ENCODE measurements around the gene NARS2. TPM values are rescaled to one million over a fixed set of nuclear protein-coding genes. Genes with fewer than 3 reads are reported as not detected.

The NARS2 gene
- total and polyA plus RNA-seq, 2 donors (not counting 1 experiment from before 2014, with no cell fraction given) = 13.2 to 15.7 TPM

DNA sequence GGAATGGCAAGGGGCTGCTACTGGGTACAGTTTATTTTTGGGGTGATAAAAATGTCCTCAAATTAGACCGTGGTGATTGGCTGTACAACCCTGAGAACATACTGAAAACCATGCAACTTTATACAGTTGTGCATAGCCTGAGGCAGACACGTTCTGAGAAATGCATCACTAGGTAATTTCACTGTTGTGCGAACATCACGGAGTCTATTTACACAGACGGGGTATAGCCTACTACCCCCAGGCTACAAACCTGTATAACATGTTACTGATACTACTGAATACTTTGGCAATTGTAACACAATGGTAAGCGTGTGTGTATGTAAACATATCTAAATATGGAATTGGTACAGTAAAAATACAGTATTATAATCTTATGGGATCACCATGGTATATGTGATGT lies 23.6 kb downstream of the NARS2 start:
- TF ChIP-seq, protein P1, sequence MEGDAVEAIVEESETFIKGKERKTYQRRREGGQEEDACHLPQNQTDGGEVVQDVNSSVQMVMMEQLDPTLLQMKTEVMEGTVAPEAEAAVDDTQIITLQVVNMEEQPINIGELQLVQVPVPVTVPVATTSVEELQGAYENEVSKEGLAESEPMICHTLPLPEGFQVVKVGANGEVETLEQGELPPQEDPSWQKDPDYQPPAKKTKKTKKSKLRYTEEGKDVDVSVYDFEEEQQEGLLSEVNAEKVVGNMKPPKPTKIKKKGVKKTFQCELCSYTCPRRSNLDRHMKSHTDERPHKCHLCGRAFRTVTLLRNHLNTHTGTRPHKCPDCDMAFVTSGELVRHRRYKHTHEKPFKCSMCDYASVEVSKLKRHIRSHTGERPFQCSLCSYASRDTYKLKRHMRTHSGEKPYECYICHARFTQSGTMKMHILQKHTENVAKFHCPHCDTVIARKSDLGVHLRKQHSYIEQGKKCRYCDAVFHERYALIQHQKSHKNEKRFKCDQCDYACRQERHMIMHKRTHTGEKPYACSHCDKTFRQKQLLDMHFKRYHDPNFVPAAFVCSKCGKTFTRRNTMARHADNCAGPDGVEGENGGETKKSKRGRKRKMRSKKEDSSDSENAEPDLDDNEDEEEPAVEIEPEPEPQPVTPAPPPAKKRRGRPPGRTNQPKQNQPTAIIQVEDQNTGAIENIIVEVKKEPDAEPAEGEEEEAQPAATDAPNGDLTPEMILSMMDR (conservative IDR thresholded peaks at IDR 0.05 in 1 of 2, IDR thresholded peaks at IDR 0.05 in 1 of 2; ENCODE audit: low read depth in 1 of 2, low read length in 2 of 2) = no peak
- no peak for TF ChIP-seq EZH2 (IDR thresholded peaks at IDR 0.05; ENCODE audit: low read length, missing control alignments)
- H3K36me3 ChIP-seq (ENCODE audit: control insufficient read depth, insufficient read depth, low read length) = no peaks in the 10 kb centered on the region
- H3K9ac ChIP-seq (ENCODE audit: insufficient read depth, low read length) = no peak overlapping the region
- no peaks in the 10 kb centered on the region for H3K27me3 ChIP-seq (ENCODE audit: control insufficient read depth, insufficient read depth, low read length)
- no peak overlapping the region for H3K4me3 ChIP-seq (replicated peaks in 1 of 4; ENCODE audit: control extremely low read depth in 1 of 4, insufficient read depth in 1 of 4, low read depth in 3 of 4, low read length in 4 of 4)
- H3K27ac ChIP-seq (ENCODE audit: insufficient read depth, low read length) = no peak overlapping the region
- no peak overlapping the region for H3K4me2 ChIP-seq (ENCODE audit: extremely low read depth, insufficient read depth, low read length)
- H2AFZ ChIP-seq (ENCODE audit: low read length) = no peak overlapping the region
- H3K79me2 ChIP-seq (ENCODE audit: control insufficient read depth, insufficient read depth, low read length) = no peaks in the 10 kb centered on the region
- no peak for DNase-seq (ENCODE audit: low read depth in 2 of 2)
- no peaks in the 10 kb centered on the region for H3K9me3 ChIP-seq (ENCODE audit: control insufficient read depth, insufficient read depth, low read depth, low read length)
- no peaks in the 10 kb centered on the region for H4K20me1 ChIP-seq (ENCODE audit: control insufficient read depth, extremely low read depth, insufficient read depth, low read length)
- H3K4me1 ChIP-seq (ENCODE audit: control insufficient read depth, extremely low read depth, insufficient read depth, low read length) = no peaks in the 10 kb centered on the region

DNA sequence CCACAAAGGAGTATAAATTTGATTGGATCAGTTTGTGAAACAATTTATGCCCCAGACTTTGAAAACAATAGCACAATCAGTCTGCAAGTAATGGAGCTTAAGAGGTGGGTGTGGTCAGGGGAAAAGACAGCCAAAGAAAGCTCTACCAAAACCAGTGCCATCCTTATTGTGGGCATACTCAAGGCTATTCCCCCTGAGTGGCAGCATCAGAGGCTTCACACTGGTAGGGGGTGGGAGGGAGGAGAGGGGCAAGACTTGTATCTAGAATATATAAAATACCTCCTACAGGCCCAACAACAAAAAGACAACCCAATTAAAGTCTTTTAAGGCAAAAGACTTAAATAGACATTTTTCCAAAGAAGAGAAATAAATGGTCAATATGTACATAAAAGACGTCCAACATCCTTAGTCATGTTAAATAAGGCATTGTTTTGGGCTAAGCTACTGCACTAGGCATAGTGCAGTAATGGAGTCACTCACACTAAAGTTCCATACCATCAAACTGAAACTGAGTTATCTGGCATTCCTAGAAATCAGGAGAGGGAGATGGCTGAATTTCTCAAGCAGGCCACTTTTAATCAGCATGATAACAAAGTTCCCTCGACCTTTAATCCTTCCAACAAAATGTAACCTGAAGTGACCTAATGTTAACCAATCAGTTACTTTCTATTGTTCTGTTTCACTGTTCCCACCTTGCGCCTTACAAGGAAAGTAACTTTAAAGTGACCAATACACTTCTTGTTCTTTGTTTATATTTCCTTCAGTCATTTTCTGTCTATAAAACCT lies 24.8 kb downstream of the NARS2 start:
- no peak overlapping the region for H3K4me2 ChIP-seq (ENCODE audit: extremely low read depth, insufficient read depth, low read length)
- no peaks in the 10 kb centered on the region for H3K9me3 ChIP-seq (ENCODE audit: control insufficient read depth, insufficient read depth, low read depth, low read length)
- H3K27me3 ChIP-seq (ENCODE audit: control insufficient read depth, insufficient read depth, low read length) = no peaks in the 10 kb centered on the region
- no peaks in the 10 kb centered on the region for H4K20me1 ChIP-seq (ENCODE audit: control insufficient read depth, extremely low read depth, insufficient read depth, low read length)
- H3K36me3 ChIP-seq (ENCODE audit: control insufficient read depth, insufficient read depth, low read length) = no peaks in the 10 kb centered on the region
- TF ChIP-seq EZH2 (IDR thresholded peaks at IDR 0.05; ENCODE audit: low read length, missing control alignments) = no peak
- TF ChIP-seq, protein P1 (conservative IDR thresholded peaks at IDR 0.05 in 1 of 2, IDR thresholded peaks at IDR 0.05 in 1 of 2; ENCODE audit: low read depth in 1 of 2, low read length in 2 of 2) = no peak
- no peaks in the 10 kb centered on the region for H3K4me1 ChIP-seq (ENCODE audit: control insufficient read depth, extremely low read depth, insufficient read depth, low read length)
- H3K27ac ChIP-seq (ENCODE audit: insufficient read depth, low read length) = no peak overlapping the region
- no peak overlapping the region for H2AFZ ChIP-seq (ENCODE audit: low read length)
- no peak overlapping the region for H3K9ac ChIP-seq (ENCODE audit: insufficient read depth, low read length)
- H3K79me2 ChIP-seq (ENCODE audit: control insufficient read depth, insufficient read depth, low read length) = no peaks in the 10 kb centered on the region
- DNase-seq (ENCODE audit: low read depth in 2 of 2) = no peak
- no peak overlapping the region for H3K4me3 ChIP-seq (replicated peaks in 1 of 4; ENCODE audit: control extremely low read depth in 1 of 4, insufficient read depth in 1 of 4, low read depth in 3 of 4, low read length in 4 of 4)

- Histone ChIP-seq H3K4me3 (replicated peaks in 1 of 4; ENCODE audit: control extremely low read depth in 1 of 4, insufficient read depth in 1 of 4, low read depth in 3 of 4, low read length in 4 of 4) (no peak overlapping the region), H3K27me3 (ENCODE audit: control insufficient read depth, insufficient read depth, low read length) (no peaks in the 10 kb centered on the region), H3K9ac (ENCODE audit: insufficient read depth, low read length) (no peak overlapping the region), H2AFZ (ENCODE audit: low read length) (no peak overlapping the region), H3K36me3 (ENCODE audit: control insufficient read depth, insufficient read depth, low read length) (no peaks in the 10 kb centered on the region), H3K79me2 (ENCODE audit: control insufficient read depth, insufficient read depth, low read length) (no peaks in the 10 kb centered on the region), H4K20me1 (ENCODE audit: control insufficient read depth, extremely low read depth, insufficient read depth, low read length) (no peaks in the 10 kb centered on the region), H3K4me2 (ENCODE audit: extremely low read depth, insufficient read depth, low read length) (no peak overlapping the region), H3K4me1 (ENCODE audit: control insufficient read depth, extremely low read depth, insufficient read depth, low read length) (no peaks in the 10 kb centered on the region), H3K9me3 (ENCODE audit: control insufficient read depth, insufficient read depth, low read depth, low read length) (no peaks in the 10 kb centered on the region), H3K27ac (ENCODE audit: insufficient read depth, low read length) (no peak overlapping the region)
- no peak for DNase-seq (ENCODE audit: low read depth in 2 of 2)
- no peak for TF ChIP-seq EZH2 (IDR thresholded peaks at IDR 0.05; ENCODE audit: low read length, missing control alignments)
These were observed 25.6 kb downstream of the NARS2 start for GRCh38 chr11:78548911-78549590.

Data from fibroblast of lung (primary cell).